GM19193 (cell line): ENCODE measurements around the gene PPAN.

Source experiments
- POLR2A ChIP-seq: IDR thresholded peaks from 4 replicates; pipeline ENCODE4 v1.6.1; 2011; ENCODE audit not compliant: insufficient read depth, insufficient read length; ENCODE audit errors: extremely low read depth

The PPAN gene

DNA sequence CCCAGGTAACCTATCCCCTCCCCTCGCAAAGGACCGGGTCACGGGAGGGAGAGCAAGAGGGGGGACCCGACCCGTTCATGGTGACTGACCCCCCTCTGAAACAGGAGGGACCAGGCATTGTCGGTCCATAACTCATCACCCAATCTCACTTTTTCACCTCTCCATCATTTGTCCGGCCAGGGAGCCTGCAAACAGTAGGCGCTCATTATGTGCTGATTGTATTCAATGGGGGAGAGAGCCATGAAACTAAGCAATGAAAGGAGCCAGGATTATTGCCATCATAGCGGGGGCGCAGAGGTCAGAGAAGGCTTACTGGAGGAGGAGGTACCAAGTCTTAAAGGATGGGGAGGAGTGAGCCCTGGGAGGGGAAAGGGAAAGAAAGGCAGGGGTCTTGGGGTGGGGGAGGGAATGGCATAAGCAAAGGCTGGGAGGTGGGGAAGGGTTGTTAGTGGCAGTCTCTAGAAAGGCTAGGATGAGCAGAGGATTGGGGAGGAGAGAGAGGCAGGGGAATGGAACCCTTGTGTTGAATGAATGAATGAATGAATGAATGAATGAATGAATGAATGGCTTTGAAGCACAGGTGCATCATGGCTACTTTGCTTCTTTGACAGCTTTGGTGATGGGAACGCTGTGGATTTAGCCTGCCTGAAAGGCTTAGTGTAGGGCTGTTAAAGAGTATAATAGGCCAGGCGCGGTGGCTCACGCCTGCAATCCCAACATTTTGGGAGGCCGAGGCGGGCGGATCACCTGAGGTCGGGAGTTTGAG is 18.7 kb upstream of the PPAN start:
- TF ChIP-seq POLR2A: no peak

DNA sequence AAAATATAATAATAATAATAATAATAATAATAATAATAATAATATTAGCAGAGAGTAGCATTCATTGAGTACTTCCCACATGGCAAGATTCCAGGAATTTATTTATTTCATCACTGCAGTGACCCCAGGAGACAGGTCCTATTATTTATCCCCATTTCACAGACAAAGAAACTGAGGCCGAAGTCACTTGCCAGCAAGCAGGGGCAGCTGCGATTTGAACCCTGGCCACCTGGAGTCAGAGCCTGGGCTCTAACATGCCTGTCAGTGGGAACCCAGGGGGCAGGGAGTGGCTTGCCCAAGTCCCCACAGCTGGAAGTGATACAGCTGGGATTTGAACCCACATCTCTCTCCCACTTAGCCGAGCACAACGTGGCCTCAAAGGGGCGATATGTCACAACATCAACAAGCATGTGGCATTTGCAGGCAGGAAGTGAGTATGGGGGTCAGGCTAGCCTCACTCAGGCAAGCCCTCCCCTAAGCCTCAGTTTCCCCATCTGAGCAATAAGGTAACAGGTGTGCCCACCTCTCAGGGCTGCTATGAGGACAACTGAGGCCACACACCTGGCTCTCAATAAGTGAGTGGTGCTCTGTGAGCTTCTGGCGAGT is 17.1 kb upstream of the PPAN start:
- TF ChIP-seq POLR2A: peak; percentile 13

DNA sequence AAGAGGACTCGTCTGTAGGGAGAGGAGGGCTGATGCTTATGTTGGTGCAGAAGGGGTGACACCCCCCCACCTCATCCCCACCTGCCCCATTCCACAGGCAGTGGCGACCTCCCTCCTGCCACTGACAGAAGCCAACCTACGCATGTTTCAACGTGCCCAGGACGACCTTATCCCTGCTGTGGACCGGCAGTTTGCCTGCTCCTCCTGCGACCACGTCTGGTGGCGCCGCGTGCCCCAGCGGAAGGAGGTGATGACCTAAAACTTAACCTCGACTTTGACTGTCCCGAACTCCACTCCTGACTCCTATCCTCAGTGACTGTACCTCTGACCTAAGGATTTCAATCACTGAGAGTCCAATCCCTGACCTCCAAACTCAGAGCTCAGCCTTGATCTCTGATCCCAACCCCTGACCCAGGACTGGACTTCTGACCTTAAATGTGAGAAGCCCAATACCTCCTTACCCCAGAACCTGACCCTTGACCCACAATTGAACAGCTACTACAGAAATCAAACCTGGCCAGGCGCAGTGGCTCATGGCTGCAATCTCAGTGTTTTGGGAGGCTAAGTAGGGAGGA is 16.3 kb upstream of the PPAN start:
- peak; percentile 17 for TF ChIP-seq POLR2A

DNA sequence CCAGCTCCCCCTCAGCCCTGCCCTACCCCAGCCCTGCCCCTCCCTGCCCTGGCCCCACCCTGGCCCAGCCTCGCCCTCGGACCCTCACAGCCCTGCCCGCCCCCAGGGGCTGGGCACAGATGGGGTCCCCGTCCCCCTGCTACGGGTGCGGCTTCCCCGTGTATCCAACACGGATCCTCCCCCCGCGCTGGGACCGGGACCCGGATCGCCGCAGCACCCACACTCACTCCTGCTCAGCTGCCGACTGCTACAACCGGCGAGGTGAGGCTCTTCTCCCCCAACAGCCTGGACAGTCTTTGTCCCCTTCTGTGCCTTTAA is 14.8 kb upstream of the PPAN start:
- no peak for TF ChIP-seq POLR2A

DNA sequence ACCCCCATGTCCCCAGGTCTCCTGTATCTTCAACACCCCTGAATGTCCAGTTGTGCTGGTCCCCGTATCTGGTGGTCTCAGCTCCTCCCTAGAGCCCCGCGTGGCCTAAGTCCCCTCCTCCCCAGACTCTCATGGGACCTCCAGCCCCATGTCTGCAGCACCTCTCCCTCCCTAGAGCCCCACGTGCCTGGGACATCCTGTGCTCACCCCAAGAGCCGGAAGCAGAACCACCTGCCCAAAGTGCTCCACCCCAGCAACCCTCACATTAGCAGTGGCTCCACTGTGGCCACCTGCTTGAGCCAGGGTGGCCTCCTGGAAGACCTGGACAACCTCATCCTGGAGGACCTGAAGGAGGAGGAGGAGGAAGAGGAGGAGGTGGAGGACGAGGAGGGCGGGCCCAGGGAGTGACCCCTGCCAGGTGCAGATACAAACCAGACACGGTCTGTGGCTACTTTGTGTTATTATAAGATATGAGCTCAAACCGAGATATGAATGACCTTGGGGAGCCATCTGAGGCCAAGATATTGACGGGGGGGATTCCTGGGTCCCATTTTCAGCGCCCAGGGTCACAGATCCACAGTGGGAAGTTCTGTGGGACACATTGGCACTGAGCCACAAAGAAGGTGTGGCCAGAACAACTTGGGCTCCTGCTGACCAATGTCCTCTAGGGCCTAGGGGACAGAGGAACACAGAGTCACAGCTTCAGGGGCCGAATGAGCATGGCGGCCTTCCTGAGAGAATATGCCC is 14.1 kb upstream of the PPAN start:
- peak; percentile 45 for TF ChIP-seq POLR2A

DNA sequence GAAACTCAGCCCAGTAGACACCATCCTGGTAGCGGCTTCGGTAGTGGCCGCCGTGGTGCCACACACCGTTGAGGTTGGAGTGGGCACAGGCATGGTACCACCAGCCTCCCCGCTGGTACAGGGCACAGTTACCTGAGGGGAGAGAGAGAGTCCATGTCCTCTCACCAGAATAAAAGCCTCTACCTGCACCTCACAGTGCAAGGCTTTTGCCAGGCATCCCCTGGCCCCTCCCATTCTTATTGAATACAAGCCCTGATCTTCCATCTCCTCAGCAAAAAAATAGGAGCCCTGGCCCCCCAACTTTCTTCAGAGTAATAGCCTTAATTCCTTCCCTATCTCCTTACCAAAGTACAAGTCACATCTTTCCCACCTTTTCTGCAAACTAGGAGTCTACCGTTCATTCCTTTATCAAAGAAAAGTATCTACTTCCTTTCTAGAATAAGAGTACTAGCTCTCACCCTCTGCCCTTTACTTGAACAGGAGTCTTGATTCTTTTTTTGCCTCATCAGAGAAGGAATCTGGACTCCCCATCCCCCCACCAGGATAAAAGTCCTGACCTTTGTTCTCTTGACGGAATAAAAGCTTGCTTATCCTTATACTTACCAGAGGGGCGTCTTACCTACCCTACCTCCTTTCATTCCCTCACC is 13.4 kb upstream of the PPAN start:
- peak; percentile 9 for TF ChIP-seq POLR2A

DNA sequence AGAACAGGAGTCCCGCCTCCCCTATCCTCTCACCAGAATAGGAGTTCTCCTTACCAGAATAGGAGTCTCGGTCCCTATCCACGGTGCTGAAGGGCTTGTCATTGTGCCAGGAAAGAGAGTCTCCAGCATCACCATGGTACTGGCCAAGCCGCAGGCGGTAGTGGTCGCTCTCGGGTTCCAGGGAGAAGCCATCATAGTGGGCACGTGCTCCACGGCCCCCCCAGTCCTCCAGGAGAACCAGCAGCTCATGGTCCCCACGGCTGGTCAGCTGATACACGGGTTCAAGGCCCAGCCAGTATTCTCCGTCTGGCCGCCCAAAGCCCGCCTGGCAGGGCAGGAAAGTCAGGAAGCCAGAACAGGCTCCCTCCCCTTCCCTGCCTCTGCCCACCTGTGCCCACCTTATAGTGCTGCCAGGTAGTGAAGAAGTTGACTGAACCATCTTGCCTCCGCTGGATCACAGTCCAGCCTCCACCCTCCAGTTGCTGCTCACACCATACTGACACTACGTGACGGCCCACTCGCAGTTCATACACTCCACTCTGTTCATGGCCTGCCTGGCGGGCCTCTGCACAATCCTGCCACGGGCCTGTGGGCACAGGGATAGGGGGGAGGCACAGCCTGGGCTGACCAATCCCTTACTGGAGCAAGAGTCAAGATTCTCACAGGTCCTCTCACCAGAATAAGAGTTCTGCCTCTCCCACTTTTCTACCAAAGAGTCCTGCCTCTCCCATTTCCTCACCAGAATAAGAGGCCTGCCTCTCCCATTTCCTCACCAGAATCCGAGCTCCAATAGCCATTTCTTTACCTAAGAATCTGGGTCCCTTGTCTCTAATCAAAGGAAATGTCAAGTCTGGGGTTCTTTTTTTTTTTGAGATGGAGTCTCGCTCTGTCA is 12.6 kb upstream of the PPAN start:
- no peak for TF ChIP-seq POLR2A

DNA sequence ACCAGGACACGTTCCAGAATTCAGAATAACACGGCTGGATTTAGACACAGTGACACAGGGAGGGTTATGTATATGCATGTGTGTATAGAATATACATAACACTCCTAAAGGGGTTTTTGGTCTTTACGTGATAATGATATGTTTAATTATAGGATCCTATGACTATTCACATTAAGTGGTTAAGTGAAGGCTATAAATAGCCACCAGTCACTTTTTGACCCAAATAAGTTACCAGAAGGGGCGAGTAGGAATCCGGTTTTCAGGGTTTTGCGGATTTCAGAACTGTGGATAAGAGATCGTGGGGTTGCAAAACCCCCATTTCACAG is 10.6 kb upstream of the PPAN start:
- TF ChIP-seq POLR2A: no peak

DNA sequence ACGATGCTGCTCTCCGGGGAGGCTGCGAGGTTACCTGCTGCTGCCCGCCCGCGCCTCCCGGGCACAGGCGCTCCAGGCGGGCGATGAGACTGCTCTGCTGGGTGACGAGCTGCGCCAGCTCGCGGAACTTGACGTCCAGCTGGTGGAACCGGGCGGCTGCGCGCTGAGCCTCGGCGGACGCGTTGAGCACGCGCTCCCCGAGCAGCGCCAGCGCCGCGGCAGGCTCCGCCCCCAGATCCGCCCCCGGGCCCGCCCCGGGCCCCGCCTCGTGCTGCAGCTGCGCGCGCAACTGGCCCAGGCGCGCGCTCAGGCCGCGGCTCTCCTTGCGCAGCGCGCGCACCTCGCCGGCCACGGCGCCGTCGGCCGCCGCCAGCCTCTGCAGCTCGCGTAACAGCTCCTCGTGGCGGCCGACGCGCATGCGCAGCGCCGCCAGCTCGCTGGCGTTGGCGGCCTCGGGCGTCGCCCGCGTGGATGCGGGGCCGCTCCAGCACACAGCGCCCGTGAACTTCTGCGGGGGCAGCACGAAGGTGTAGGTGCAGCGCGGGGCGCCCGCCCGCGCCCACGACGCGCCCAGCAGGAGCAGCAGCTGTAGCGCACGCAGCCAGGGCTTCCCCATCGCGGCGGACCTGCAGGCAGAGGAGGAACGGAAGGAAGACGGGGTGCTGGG is 10.1 kb upstream of the PPAN start:
- peak; percentile 78 for TF ChIP-seq POLR2A

DNA sequence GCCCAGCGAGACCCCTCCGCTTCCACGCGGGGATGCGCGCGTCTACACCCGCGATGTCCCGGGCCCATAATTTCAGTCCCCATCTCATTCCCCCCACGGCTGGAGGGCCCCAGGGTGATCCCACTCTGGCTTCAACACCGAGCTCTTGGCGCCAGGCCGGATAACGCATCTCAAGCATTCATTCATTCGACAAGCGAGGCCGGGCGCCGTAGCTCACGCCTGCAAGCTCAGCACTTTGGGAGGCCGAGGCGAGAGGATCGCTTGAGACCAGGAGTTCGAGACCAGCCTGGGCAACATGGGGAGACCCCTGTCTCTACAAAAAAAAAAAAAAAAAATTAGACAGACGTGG is 9.6 kb upstream of the PPAN start:
- no peak for TF ChIP-seq POLR2A

DNA sequence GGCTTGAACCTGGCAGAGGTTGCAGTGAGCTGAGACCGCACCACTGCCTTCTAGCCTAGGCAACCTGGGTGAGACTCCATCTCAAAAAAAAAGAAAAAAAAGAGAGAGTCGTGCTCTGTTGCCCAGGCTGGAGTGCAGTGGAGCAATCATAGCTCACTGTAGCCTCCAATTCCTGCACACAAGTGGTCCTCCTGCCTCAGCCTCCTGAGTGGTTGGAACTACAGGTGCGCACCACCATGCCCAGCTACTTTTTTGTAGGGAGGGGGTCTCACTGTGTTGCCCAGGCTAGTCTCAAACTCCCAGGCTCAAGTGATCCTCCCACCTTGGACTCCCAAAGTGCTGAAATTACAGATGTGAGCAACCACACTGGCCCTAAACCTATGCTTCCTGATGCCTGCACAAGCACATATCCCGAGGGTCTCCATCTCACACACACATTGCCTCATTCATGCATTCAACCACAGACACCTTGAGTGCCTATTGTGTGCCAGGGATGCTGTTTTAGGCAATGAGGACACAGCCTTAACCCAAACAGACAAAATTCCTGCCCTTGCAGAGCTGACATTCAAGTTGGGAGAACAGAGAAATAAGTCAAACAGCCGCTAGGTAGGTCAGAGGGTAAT is 5.9 kb upstream of the PPAN start:
- TF ChIP-seq POLR2A: no peak

DNA sequence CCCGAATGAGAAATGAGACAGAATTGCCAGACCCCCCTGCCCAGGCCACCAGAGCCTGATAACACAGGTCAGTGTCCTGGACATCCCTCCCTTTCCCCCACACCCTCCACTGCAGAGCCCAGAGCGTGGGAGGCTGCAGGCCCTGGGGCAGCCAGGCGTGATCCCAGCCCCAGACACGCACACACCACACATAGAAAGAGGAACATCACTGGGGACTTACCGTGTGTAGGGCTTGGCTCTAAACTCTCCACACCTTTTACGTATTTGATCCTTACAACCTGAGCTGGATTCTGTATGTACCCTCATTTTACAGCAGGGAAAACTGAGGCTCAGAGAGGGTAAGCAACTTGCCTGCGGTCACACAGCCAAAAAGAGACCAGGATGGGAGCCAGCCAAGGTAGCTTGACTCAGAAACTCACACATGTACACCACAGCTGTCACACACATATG is 3.4 kb upstream of the PPAN start:
- no peak for TF ChIP-seq POLR2A

DNA sequence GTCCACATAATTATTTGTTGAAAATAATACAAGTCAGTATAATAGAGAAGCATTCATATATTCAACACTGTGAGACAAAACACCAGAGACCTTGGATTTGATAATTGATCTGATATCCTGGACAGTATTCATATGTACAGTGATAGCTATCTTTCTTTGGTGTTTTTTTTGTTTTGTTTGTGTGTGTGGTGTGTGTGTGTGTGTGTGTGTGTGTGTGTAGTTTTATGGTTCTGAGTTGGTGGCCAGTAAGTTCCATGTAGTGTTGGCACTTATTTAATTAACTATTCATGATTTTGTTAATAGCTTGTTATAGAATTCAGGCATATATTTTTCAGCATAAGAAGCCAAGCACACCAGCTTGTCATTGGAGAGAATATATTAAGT is 2.0 kb upstream of the PPAN start:
- TF ChIP-seq POLR2A: no peak

DNA sequence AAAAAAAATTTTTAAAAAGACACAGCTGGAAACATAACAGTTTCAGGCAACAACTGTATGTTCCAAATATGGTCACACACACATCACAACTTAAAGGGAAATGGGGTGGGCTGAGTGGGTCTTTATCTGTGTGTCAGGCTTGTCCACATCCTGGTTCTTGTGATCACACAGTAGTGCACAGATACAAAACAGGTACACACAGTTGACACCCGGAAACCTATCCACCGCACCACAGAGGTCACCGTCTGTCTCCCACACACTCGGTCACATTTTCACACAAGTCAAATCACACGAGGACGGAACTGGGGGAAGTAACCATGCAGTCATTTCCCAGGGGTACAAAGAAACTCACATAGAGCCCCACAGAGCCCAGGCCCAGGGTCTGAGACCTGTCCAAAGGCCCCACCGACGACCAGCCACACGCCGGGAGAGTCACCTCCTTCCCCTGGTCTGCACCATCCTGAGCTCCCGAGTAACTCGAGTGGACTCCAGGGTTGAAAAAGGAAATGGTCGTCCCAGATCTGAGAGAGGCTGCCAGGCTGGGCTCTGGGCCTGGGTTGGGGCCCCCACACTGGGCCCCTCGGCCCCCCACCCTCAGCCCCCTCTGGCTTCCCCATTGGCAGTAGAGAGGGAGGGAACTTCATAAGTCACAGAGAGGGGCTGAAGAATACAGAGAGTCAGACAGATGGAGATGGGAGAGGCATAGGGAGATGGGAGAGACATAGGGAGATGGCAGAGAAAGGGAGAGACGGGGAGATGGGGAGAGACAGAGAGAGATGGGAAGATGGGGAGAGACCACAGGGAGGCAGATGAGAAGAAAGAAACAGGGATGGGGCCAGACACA is 1.3 kb upstream of the PPAN start:
- TF ChIP-seq POLR2A: peak; percentile 55
